ENCODE measurements around the gene ABCG4. TPM values are rescaled to one million over a fixed set of nuclear protein-coding genes. Genes with fewer than 3 reads are reported as not detected.
"Not testable (repeated sequence)": the region's sequence is repeated elsewhere in the genome, so short reads cannot be mapped to it uniquely, and the experiment has no call there.

Gene ABCG4
- total and polyA plus RNA-seq, 2 of the 8 experiments (the other 6 are each of a cell fraction or from before 2014, with no cell fraction given): 1.8 to 2.3 TPM

DNA sequence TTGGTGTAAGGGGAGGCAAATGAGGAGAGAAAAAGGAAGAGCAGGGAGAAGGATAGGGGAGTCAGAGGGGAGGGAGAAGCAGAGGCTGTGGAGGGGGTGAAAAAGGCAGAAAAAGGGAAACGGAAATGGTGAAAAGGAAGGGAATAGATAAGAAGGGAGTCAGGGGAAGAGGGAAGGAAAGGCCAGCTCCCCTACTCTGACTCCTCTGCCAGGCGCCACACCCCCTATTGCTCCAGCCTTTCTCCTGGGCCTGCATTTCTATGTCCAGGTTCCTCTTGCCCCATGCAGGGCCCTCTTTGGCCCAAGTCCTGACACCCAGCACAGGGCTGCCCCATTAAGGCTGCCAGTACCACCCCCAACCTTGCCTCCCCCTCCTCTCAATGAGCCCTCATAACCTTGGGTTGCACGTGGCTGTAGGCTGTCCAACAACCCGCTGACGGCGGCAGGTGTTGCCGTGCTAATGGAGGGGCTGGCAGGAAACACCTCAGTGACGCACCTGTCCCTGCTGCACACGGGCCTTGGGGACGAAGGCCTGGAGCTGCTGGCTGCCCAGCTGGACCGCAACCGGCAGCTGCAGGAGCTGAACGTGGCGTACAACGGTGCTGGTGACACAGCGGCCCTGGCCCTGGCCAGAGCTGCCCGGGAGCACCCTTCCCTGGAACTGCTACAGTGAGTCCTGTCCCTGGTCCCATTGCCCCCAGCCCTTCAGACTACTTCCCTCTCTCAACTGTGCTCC is 33.0 kb downstream of the ABCG4 start (continued):
- TF ChIP-seq EGR1 (IDR thresholded peaks at IDR 0.05; ENCODE audit: borderline replicate concordance, low read depth, low read length): no peak
- TF ChIP-seq RNF2 (IDR thresholded peaks at IDR 0.05; ENCODE audit: borderline replicate concordance, low read depth, low read length, missing control alignments, poor library complexity, severe bottlenecking): no peak
- TF ChIP-seq BCL11A (IDR thresholded peaks at IDR 0.05; ENCODE audit: low read depth in 2 of 2, low read length in 2 of 2): no peak
- TF ChIP-seq, protein P1, sequence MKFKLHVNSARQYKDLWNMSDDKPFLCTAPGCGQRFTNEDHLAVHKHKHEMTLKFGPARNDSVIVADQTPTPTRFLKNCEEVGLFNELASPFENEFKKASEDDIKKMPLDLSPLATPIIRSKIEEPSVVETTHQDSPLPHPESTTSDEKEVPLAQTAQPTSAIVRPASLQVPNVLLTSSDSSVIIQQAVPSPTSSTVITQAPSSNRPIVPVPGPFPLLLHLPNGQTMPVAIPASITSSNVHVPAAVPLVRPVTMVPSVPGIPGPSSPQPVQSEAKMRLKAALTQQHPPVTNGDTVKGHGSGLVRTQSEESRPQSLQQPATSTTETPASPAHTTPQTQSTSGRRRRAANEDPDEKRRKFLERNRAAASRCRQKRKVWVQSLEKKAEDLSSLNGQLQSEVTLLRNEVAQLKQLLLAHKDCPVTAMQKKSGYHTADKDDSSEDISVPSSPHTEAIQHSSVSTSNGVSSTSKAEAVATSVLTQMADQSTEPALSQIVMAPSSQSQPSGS (IDR thresholded peaks at IDR 0.05; ENCODE audit: low read length): no peak
- TF ChIP-seq, protein P2, sequence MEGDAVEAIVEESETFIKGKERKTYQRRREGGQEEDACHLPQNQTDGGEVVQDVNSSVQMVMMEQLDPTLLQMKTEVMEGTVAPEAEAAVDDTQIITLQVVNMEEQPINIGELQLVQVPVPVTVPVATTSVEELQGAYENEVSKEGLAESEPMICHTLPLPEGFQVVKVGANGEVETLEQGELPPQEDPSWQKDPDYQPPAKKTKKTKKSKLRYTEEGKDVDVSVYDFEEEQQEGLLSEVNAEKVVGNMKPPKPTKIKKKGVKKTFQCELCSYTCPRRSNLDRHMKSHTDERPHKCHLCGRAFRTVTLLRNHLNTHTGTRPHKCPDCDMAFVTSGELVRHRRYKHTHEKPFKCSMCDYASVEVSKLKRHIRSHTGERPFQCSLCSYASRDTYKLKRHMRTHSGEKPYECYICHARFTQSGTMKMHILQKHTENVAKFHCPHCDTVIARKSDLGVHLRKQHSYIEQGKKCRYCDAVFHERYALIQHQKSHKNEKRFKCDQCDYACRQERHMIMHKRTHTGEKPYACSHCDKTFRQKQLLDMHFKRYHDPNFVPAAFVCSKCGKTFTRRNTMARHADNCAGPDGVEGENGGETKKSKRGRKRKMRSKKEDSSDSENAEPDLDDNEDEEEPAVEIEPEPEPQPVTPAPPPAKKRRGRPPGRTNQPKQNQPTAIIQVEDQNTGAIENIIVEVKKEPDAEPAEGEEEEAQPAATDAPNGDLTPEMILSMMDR (IDR thresholded peaks at IDR 0.05; ENCODE audit: control extremely low read depth in 1 of 3, insufficient read depth in 1 of 3, low read depth in 1 of 3, low read length in 3 of 3): no peak

DNA sequence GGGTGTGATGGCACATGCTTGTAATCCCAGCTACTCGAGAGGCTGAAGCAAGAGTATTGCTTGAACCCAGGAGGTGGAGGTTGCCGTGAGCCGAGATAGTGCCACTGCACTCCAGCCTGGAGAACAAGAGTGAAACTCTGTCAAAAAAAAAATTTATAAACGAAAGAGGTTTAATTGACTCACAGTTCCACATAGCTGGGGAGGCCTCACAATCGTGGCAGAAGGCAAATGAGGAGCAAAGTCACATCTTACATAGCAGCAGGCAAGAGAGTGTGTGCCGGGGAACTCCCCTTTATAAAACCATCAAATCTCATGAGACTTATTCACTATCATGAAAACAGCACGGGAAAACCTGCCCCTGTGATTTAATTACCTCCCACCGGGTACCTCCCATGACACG is 35.5 kb downstream of the ABCG4 start:
- not testable (repeated sequence) for H3K79me2 ChIP-seq (ENCODE audit: control insufficient read depth in 1 of 2, insufficient read depth in 2 of 2, low read length in 2 of 2); H3K4me1 ChIP-seq (replicated peaks in 1 of 4; ENCODE audit: control insufficient read depth in 3 of 4, insufficient read depth in 4 of 4, low read length in 3 of 4); H2AK5ac ChIP-seq (ENCODE audit: low read depth, low read length); H3K18ac ChIP-seq (ENCODE audit: extremely low read depth, low read length); H3K36me3 ChIP-seq (ENCODE audit: control insufficient read depth in 2 of 4, insufficient read depth in 4 of 4, low read length in 3 of 4); FAIRE-seq; H2BK20ac ChIP-seq (ENCODE audit: low read length); H2BK12ac ChIP-seq (ENCODE audit: low read depth, low read length); H3K9me3 ChIP-seq (ENCODE audit: insufficient read depth in 2 of 2, low read depth in 1 of 2, low read length in 1 of 2); H3K23me2 ChIP-seq (ENCODE audit: low read depth, low read length); H3K14ac ChIP-seq (ENCODE audit: insufficient read length); H3K79me1 ChIP-seq (ENCODE audit: low read depth, low read length); H3K27ac ChIP-seq (ENCODE audit: low read depth, low read length); H4K91ac ChIP-seq (replicated peaks; ENCODE audit: insufficient read length, low read length); H2BK5ac ChIP-seq (ENCODE audit: low read depth, low read length); H3K4ac ChIP-seq (replicated peaks; ENCODE audit: insufficient read length, low read depth, low read length); H2BK15ac ChIP-seq (ENCODE audit: low read length); H2AFZ ChIP-seq (ENCODE audit: low read length); H3K4me2 ChIP-seq (ENCODE audit: insufficient read depth in 1 of 2, low read depth in 2 of 2, low read length in 2 of 2); H3K56ac ChIP-seq (replicated peaks; ENCODE audit: insufficient read length, low read depth, low read length); H4K20me1 ChIP-seq (replicated peaks in 1 of 2; ENCODE audit: control insufficient read depth in 1 of 2, insufficient read depth in 2 of 2, low read length in 2 of 2); H4K8ac ChIP-seq (ENCODE audit: extremely low read depth, insufficient read depth, low read length); H3K27me3 ChIP-seq (replicated peaks in 1 of 4; ENCODE audit: control insufficient read depth in 3 of 4, extremely low read depth in 1 of 4, insufficient read depth in 3 of 4, low read length in 3 of 4); H2BK120ac ChIP-seq (replicated peaks; ENCODE audit: low read depth, low read length); H3K23ac ChIP-seq (ENCODE audit: insufficient read length); H3K4me3 ChIP-seq (ENCODE audit: extremely low read depth in 1 of 4, insufficient read depth in 2 of 4, low read depth in 3 of 4, low read length in 4 of 4); H4K5ac ChIP-seq (ENCODE audit: insufficient read length, low read depth, low read length); H3K9ac ChIP-seq (replicated peaks in 1 of 4; ENCODE audit: extremely low read depth in 1 of 4, low read depth in 3 of 4, low read length in 3 of 4); DNase-seq (ENCODE audit: low read depth in 1 of 2, low spot score in 2 of 2)
- CTCF ChIA-PET (ENCODE audit: partially characterized antibody): interaction anchor here (1.9 to 24.3 kb wide), 3 partner anchors 11 to 35 kb away, joined by 6 to 389 read pairs (median 45); partner anchors contain the start of gene ABCG4
- POLR2A ChIA-PET (ENCODE audit: partially characterized antibody): interaction anchor here (0.7 to 1.7 kb wide), 4 partner anchors 9 to 100 kb away, joined by 3 to 5 read pairs (median 4); partner anchors contain the start of genes HMBS and NLRX1
- WGBS, 2 experiments (ENCODE audit: extremely low coverage in 1 of 2, insufficient coverage in 1 of 2, insufficient read length in 1 of 2, insufficient replicate concordance in 2 of 2, low coverage in 1 of 2, low lambda C conversion rate in 2 of 2, missing lambda C conversion rate in 1 of 2): 86% methylated on average over 9 of the region's 9 CpGs; no CpG with 5 or more reads in 1 of the 2 experiments

All from H1 (cell line).